Measurements from ENCODE around the gene ELK1.

- no peak for TF ChIP-seq MAX (IDR thresholded peaks at IDR 0.05)
- TF ChIP-seq REST (IDR thresholded peaks at IDR 0.05; ENCODE audit: low read depth), result no peak
Measured at GRCh38 chrX:47631676-47632075, 18.7 kb downstream of the ELK1 start.
